Neural cell (in vitro differentiated cells): ENCODE data around the gene CD83. TPM values are rescaled to one million over a fixed set of nuclear protein-coding genes. Genes with fewer than 3 reads are reported as not detected.

Experiments
- H2AFZ ChIP-seq: fragments of 200-600, 300-800 bp; sonication (generic), shearing (Covaris generic); 2 replicates; pipeline ENCODE4 v1.6.0; 2014; ENCODE audit warnings: low read depth, mild to moderate bottlenecking, antibody characterized with exemption, low read length, moderate library complexity
- H3F3A ChIP-seq: fragments of 200-600 bp; shearing (Covaris generic); 2 replicates; pipeline ENCODE4 v1.6.1; 2016; ENCODE audit warnings: mild to moderate bottlenecking, moderate library complexity, mixed read lengths, antibody characterized with exemption, low read length; ENCODE audit not compliant: insufficient read depth, poor library complexity, severe bottlenecking
- H3K27ac ChIP-seq: fragments of 200-600, 300-800 bp; sonication (generic), shearing (Covaris generic); 2 replicates; pipeline ENCODE4 v1.5.1; 2014; ENCODE audit warnings: mild to moderate bottlenecking, low read length, moderate library complexity
- H3K27me3 ChIP-seq: fragments of 300-800, 200-600 bp; sonication (generic), shearing (Covaris generic); 2 replicates; pipeline ENCODE4 v1.6.0; 2014; ENCODE audit warnings: mild to moderate bottlenecking, low read depth, low read length, moderate library complexity; ENCODE audit not compliant: insufficient read depth
- H3K36me3 ChIP-seq: fragments of 300-800, 200-600 bp; sonication (generic), shearing (Covaris generic); 2 replicates; pipeline ENCODE4 v1.5.1; 2014; ENCODE audit warnings: mild to moderate bottlenecking, antibody characterized with exemption, low read length, moderate library complexity; ENCODE audit not compliant: insufficient read depth
- H3K4me2 ChIP-seq: fragments of 300-800, 200-600 bp; sonication (generic), shearing (Covaris generic); 2 replicates; pipeline ENCODE4 v1.6.0; 2014; ENCODE audit warnings: mild to moderate bottlenecking, low read length
- H3K4me3 ChIP-seq: fragments of 300-800, 200-600 bp; sonication (generic), shearing (Covaris generic); 2 replicates; pipeline ENCODE4 v1.5.1; 2014; ENCODE audit warnings: mild to moderate bottlenecking, low read length, moderate library complexity
- H3K79me2 ChIP-seq: fragments of 200-600 bp; shearing (Covaris generic); replicated peaks from 2 replicates; pipeline ENCODE4 v1.6.0; 2014; ENCODE audit warnings: mild to moderate bottlenecking, low read length, moderate library complexity; ENCODE audit not compliant: insufficient read depth
- H3K9ac ChIP-seq: fragments of 300-800, 200-600 bp; sonication (generic), shearing (Covaris generic); 2 replicates; pipeline ENCODE4 v1.6.1; 2016; ENCODE audit warnings: mild to moderate bottlenecking, low read length, mixed read lengths
- H3K9me2 ChIP-seq: fragments of 200-600 bp; shearing (Covaris generic); 2 replicates; pipeline ENCODE4 v1.6.1; 2016; ENCODE audit warnings: mild to moderate bottlenecking, low read length, mixed read lengths; ENCODE audit not compliant: insufficient read depth
- H3K9me3 ChIP-seq: fragments of 200-600, 300-800 bp; sonication (generic), shearing (Covaris generic); 2 replicates; pipeline ENCODE4 v1.6.1; 2016; ENCODE audit warnings: mild to moderate bottlenecking, mixed run types, low read length, moderate library complexity, mixed read lengths
- H4K20me1 ChIP-seq: fragments of 200-600 bp; shearing (Covaris generic); 2 replicates; pipeline ENCODE4 v1.6.1; 2016; ENCODE audit warnings: mild to moderate bottlenecking, mixed run types; ENCODE audit not compliant: insufficient read depth
- EP300 ChIP-seq: fragments of 450-650 bp; conservative IDR thresholded peaks from 2 replicates; pipeline ENCODE4 v1.6.1; 2014; ENCODE audit warnings: antibody characterized with exemption, mild to moderate bottlenecking, moderate library complexity; ENCODE audit not compliant: poor library complexity, severe bottlenecking
- EZH2 ChIP-seq: fragments of 200-600, 300-800 bp; shearing (Covaris generic), sonication (generic); IDR thresholded peaks from 2 replicates; pipeline ENCODE4 v1.6.1; 2014; ENCODE audit warnings: antibody characterized with exemption, low read length, borderline replicate concordance, mild to moderate bottlenecking; ENCODE audit not compliant: insufficient read depth, poor library complexity, severe bottlenecking
- MXI1 ChIP-seq: fragments of 450-650 bp; conservative IDR thresholded peaks from 2 replicates; pipeline ENCODE4 v1.6.1; 2014; ENCODE audit warnings: antibody characterized with exemption, mild to moderate bottlenecking; ENCODE audit not compliant: poor library complexity, severe bottlenecking
- POLR2AphosphoS5 ChIP-seq: IDR thresholded peaks from 2 replicates; pipeline ENCODE4 v1.6.1; 2012
- RAD21 ChIP-seq: fragments of 450-650 bp; conservative IDR thresholded peaks from 2 replicates; pipeline ENCODE4 v1.6.1; 2014; ENCODE audit warnings: antibody characterized with exemption, mild to moderate bottlenecking, moderate library complexity
- SMC3 ChIP-seq: fragments of 450-650 bp; conservative IDR thresholded peaks from 2 replicates; pipeline ENCODE4 v1.6.1; 2014; ENCODE audit warnings: antibody characterized with exemption, mild to moderate bottlenecking, moderate library complexity; ENCODE audit not compliant: poor library complexity
- TAF1 ChIP-seq: IDR thresholded peaks from 2 replicates; pipeline ENCODE4 v1.6.1; 2012; ENCODE audit warnings: low read depth
- polyA plus RNA-seq: library from polyadenylated mRNA; depleted of rRNA; stranded (reverse); fragments of >200 nt; gene quantifications from 2 replicates; pipeline ENCODE4 v1.2.3, GENCODE V29; 2014
- TF ChIP-seq, protein P1 (sequence below): fragments of 450-650 bp; IDR thresholded peaks from 2 replicates; pipeline ENCODE4 v1.5.1; 2014; ENCODE audit warnings: antibody characterized with exemption, mild to moderate bottlenecking, moderate library complexity; ENCODE audit not compliant: poor library complexity, severe bottlenecking
- TF ChIP-seq, protein P2 (sequence below): IDR thresholded peaks from 2 replicates; pipeline ENCODE4 v1.6.1; 2012; ENCODE audit warnings: borderline replicate concordance

The CD83 gene
- polyA plus RNA-seq, 1 donor from 2014 or later = 17.0 TPM

DNA sequence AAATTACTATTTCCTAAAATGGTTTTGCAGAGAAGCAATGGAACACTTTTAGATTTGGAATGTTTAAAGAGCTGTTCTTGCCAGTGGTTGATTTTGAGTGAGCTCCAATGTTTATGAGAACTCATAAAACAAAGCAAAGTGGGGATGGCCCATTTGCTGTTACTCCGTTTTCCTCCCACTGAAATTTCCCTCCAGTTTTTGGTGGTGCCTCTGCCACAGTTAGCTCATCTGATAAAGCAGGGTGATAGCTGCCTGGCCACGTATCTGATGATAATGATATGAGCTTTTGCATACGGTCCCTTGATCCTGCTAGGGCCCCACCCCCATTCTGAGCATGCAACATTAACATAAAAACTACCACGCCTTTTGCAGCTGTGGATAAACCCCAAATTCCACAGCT is 10.4 kb downstream of the CD83 start:
- Histone ChIP-seq H3F3A (no peaks in the 10 kb centered on the region), H2AFZ (no peak overlapping the region), H3K9ac (no peak overlapping the region), H3K9me3 (no peaks in the 10 kb centered on the region), H3K4me2 (no peak overlapping the region), H3K27me3 (no peaks in the 10 kb centered on the region), H3K27ac (no peak overlapping the region), H3K9me2 (no peaks in the 10 kb centered on the region), H3K79me2 (no peaks in the 10 kb centered on the region), H3K36me3 (no peaks in the 10 kb centered on the region), H4K20me1 (no peaks in the 10 kb centered on the region), H3K4me3 (no peak overlapping the region)
- TF ChIP-seq EZH2 (no peak), RAD21 (no peak), POLR2AphosphoS5 (no peak)
- TF ChIP-seq, protein P1, sequence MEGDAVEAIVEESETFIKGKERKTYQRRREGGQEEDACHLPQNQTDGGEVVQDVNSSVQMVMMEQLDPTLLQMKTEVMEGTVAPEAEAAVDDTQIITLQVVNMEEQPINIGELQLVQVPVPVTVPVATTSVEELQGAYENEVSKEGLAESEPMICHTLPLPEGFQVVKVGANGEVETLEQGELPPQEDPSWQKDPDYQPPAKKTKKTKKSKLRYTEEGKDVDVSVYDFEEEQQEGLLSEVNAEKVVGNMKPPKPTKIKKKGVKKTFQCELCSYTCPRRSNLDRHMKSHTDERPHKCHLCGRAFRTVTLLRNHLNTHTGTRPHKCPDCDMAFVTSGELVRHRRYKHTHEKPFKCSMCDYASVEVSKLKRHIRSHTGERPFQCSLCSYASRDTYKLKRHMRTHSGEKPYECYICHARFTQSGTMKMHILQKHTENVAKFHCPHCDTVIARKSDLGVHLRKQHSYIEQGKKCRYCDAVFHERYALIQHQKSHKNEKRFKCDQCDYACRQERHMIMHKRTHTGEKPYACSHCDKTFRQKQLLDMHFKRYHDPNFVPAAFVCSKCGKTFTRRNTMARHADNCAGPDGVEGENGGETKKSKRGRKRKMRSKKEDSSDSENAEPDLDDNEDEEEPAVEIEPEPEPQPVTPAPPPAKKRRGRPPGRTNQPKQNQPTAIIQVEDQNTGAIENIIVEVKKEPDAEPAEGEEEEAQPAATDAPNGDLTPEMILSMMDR = no peak

DNA sequence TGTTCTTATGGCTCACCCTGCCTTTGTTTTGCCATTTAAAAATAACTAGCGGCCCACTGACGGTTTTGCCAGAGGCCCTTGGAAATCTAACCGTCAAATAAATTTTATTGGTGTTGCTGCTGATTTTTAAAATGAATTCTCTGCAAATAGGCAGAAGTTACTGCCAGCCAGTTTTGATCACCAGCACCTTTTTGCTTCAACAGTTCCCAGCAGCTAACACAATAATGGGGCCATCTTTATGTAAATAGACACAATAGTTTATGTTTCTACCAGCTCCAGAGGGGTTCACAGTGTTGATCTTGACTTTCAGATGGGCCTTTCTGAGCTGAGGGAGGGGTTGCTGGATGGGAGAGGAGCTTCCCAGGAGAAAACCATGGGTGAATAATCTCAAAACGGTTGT is 11.2 kb downstream of the CD83 start:
- Histone ChIP-seq H3K79me2 (no peaks in the 10 kb centered on the region), H2AFZ (no peak overlapping the region), H3F3A (no peaks in the 10 kb centered on the region), H3K9me3 (no peaks in the 10 kb centered on the region), H3K4me2 (no peak overlapping the region), H3K27me3 (no peaks in the 10 kb centered on the region), H3K27ac (no peak overlapping the region), H3K36me3 (no peaks in the 10 kb centered on the region), H3K9me2 (no peaks in the 10 kb centered on the region), H4K20me1 (no peaks in the 10 kb centered on the region), H3K9ac (no peak overlapping the region), H3K4me3 (no peak overlapping the region)
- TF ChIP-seq, protein P2, sequence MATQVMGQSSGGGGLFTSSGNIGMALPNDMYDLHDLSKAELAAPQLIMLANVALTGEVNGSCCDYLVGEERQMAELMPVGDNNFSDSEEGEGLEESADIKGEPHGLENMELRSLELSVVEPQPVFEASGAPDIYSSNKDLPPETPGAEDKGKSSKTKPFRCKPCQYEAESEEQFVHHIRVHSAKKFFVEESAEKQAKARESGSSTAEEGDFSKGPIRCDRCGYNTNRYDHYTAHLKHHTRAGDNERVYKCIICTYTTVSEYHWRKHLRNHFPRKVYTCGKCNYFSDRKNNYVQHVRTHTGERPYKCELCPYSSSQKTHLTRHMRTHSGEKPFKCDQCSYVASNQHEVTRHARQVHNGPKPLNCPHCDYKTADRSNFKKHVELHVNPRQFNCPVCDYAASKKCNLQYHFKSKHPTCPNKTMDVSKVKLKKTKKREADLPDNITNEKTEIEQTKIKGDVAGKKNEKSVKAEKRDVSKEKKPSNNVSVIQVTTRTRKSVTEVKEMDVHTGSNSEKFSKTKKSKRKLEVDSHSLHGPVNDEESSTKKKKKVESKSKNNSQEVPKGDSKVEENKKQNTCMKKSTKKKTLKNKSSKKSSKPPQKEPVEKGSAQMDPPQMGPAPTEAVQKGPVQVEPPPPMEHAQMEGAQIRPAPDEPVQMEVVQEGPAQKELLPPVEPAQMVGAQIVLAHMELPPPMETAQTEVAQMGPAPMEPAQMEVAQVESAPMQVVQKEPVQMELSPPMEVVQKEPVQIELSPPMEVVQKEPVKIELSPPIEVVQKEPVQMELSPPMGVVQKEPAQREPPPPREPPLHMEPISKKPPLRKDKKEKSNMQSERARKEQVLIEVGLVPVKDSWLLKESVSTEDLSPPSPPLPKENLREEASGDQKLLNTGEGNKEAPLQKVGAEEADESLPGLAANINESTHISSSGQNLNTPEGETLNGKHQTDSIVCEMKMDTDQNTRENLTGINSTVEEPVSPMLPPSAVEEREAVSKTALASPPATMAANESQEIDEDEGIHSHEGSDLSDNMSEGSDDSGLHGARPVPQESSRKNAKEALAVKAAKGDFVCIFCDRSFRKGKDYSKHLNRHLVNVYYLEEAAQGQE = no peak
- TF ChIP-seq RAD21 (no peak), TAF1 (no peak), EZH2 (no peak), MXI1 (no peak), POLR2AphosphoS5 (no peak), SMC3 (no peak), EP300 (no peak)
- TF ChIP-seq, protein P1 = no peak
